Endodermal cell (in vitro differentiated cells): Measurements from ENCODE around the gene CYP2F1. TPM values are rescaled to one million over a fixed set of nuclear protein-coding genes. Genes with fewer than 3 reads are reported as not detected.

Experiments used
- DNase-seq: peaks from one replicate; pipeline ENCODE4 v3.0.0-alpha.2; 2017
- H3K27ac ChIP-seq: 2 replicates; pipeline ENCODE4 v1.5.1; 2013; ENCODE audit warnings: mild to moderate bottlenecking, low read depth, low read length, moderate library complexity
- H3K27me3 ChIP-seq: 2 replicates; pipeline ENCODE4 v1.6.1; 2013; ENCODE audit warnings: mild to moderate bottlenecking, low read length, moderate library complexity; ENCODE audit not compliant: insufficient read depth, control insufficient read depth, poor library complexity, severe bottlenecking
- H3K36me3 ChIP-seq: 2 replicates; pipeline ENCODE4 v1.7.0; 2013; ENCODE audit warnings: mild to moderate bottlenecking, low read length, moderate library complexity; ENCODE audit not compliant: control insufficient read depth, insufficient read depth
- H3K4me1 ChIP-seq: one replicate; pipeline ENCODE4 v1.7.0; 2013; ENCODE audit warnings: low read length; ENCODE audit not compliant: control insufficient read depth, insufficient read depth
- H3K4me3 ChIP-seq: 2 replicates; pipeline ENCODE4 v1.5.1; 2013; ENCODE audit warnings: mild to moderate bottlenecking, low read length, moderate library complexity
- H3K9ac ChIP-seq: 2 replicates; pipeline ENCODE4 v1.6.1; 2013; ENCODE audit warnings: mild to moderate bottlenecking, low read length, moderate library complexity; ENCODE audit not compliant: poor library complexity, severe bottlenecking; ENCODE audit errors: extremely low read depth
- H3K9me3 ChIP-seq: 2 replicates; pipeline ENCODE4 v1.6.1; 2013; ENCODE audit warnings: mild to moderate bottlenecking, low read length, moderate library complexity; ENCODE audit not compliant: control insufficient read depth
- H3K27ac Mint-ChIP-seq: 2 replicates; pipeline ENCODE4 v1.8.0; 2020; ENCODE audit warnings: mixed read lengths
- H3K27me3 Mint-ChIP-seq: 2 replicates; pipeline ENCODE4 v1.8.0; 2021; ENCODE audit warnings: mild to moderate bottlenecking, mixed read lengths; ENCODE audit not compliant: insufficient read depth
- H3K36me3 Mint-ChIP-seq: 2 replicates; pipeline ENCODE4 v1.8.0; 2020; ENCODE audit warnings: low read depth, mixed read lengths
- H3K4me1 Mint-ChIP-seq: 2 replicates; pipeline ENCODE4 v1.8.0; 2020; ENCODE audit warnings: mixed read lengths
- H3K4me3 Mint-ChIP-seq: 2 replicates; pipeline ENCODE4 v1.8.0; 2020; ENCODE audit warnings: mild to moderate bottlenecking, moderate library complexity, mixed read lengths
- H3K9me3 Mint-ChIP-seq: 2 replicates; pipeline ENCODE4 v1.8.0; 2020; ENCODE audit warnings: mild to moderate bottlenecking, mixed read lengths
- CTCF ChIP-seq: fragments of 200-600 bp; sonication (generic); conservative IDR thresholded peaks from 2 replicates; pipeline ENCODE4 v1.5.0; 2021; ENCODE audit warnings: antibody characterized with exemption, mild to moderate bottlenecking
- WGBS, 2 experiments: methylation state at CpG; one replicate each; pipeline versions ENCODE4 v1.1.5 to v1.1.7; 2013; ENCODE audit warnings: missing lambda C conversion rate in 2 of 2, mixed read lengths in 1 of 2; ENCODE audit not compliant: insufficient coverage in 1 of 2, insufficient read length in 1 of 2; 5-methylcytosine and 5-hydroxymethylcytosine counted together
- total RNA-seq, 2 donors: library from RNA; stranded (reverse); fragmentation: NEBNext Ultra II Directional in 1 of 2; extraction: Animal tissue kit (Norgen Biotek cat#: 25700) in 1 of 2; gene quantifications; 2 replicates in 1 of 2; 3 replicates in 1 of 2; pipeline ENCODE4 v1.2.1, GENCODE V29; 2021

CYP2F1 gene
- total RNA-seq, 2 donors from 2014 or later = not detected

GRCh38 chr19:41083516-41083915, 30.7 kb upstream of the CYP2F1 start:
- Histone ChIP-seq H3K9ac (no peak overlapping the region), H3K36me3 (no peaks in the 10 kb centered on the region), H3K27me3 (peaks cover 74% of the 10 kb centered on the region), H3K4me3 (no peak overlapping the region), H3K4me1 (no peaks in the 10 kb centered on the region), H3K27ac (no peak overlapping the region), H3K9me3 (peaks cover 8% of the 10 kb centered on the region)
- Mint-ChIP-seq H3K27me3 (peaks cover 96% of the 10 kb centered on the region), H3K4me1 (peaks cover 12% of the 10 kb centered on the region), H3K36me3 (peaks cover 2% of the 10 kb centered on the region), H3K4me3 (no peak overlapping the region), H3K9me3 (peaks cover 9% of the 10 kb centered on the region), H3K27ac (no peak overlapping the region)
- no peak for TF ChIP-seq CTCF
- 91% methylated on average over 2 of the region's 2 CpGs; no CpG with 5 or more reads in 1 of the 2 experiments for WGBS, 2 experiments
- DNase-seq = no peak

- no peaks in the 10 kb centered on the region for H3K36me3 Mint-ChIP-seq
Measured at GRCh38 chr19:41085748-41086415, 28.4 kb upstream of the CYP2F1 start.

GRCh38 chr19:41088151-41088550, 26.1 kb upstream of the CYP2F1 start, which contains the start of gene CYP2A13:
Gene CYP2A13, plus strand, starts transcription at chr19:41088451. Its CDS starts 21 bp downstream, at chr19:41088472.
- H3K27me3 Mint-ChIP-seq = peaks cover 100% of the 10 kb centered on the region
- peak within 1 kb of the TSS; percentile 48 for H3K4me3 Mint-ChIP-seq
- peaks cover 15% of the 10 kb centered on the region for H3K4me1 Mint-ChIP-seq
- H3K4me1 ChIP-seq = no peaks in the 10 kb centered on the region
- H3K9me3 ChIP-seq = no peaks in the 10 kb centered on the region
- H3K4me3 ChIP-seq = no peak within 1 kb of the TSS
- H3K27me3 ChIP-seq = peaks cover 100% of the 10 kb centered on the region
- WGBS, 2 experiments = 85% methylated on average over 2 of the region's 2 CpGs; no CpG with 5 or more reads in 1 of the 2 experiments
- no peaks in the 10 kb centered on the region for H3K36me3 ChIP-seq
- no peak within 1 kb of the TSS for H3K27ac Mint-ChIP-seq
- no peaks in the 10 kb centered on the region for H3K9me3 Mint-ChIP-seq
- H3K36me3 Mint-ChIP-seq = no peaks in the 10 kb centered on the region
- no peak within 1 kb of the TSS for H3K9ac ChIP-seq
- DNase-seq = no peak
- no peak within 1 kb of the TSS for H3K27ac ChIP-seq
- no peak for TF ChIP-seq CTCF

More at GRCh38 chr19:41085748-41086415, 28.4 kb upstream of the CYP2F1 start:
- H3K9ac ChIP-seq = no peak overlapping the region
- H3K4me3 Mint-ChIP-seq = no peak overlapping the region
- no peaks in the 10 kb centered on the region for H3K4me1 ChIP-seq
- peaks cover 99% of the 10 kb centered on the region for H3K27me3 Mint-ChIP-seq
- WGBS, 2 experiments = 67 to 73% methylated on average over 1 of the region's 1 CpG
- peaks cover 98% of the 10 kb centered on the region for H3K27me3 ChIP-seq
- H3K27ac ChIP-seq = no peak overlapping the region
- H3K4me3 ChIP-seq = no peak overlapping the region
- H3K9me3 ChIP-seq = no peaks in the 10 kb centered on the region
- peaks cover 15% of the 10 kb centered on the region for H3K4me1 Mint-ChIP-seq
- H3K9me3 Mint-ChIP-seq = peaks cover 3% of the 10 kb centered on the region
- H3K36me3 ChIP-seq = no peaks in the 10 kb centered on the region
- TF ChIP-seq CTCF = no peak
- no peak for DNase-seq
- no peak overlapping the region for H3K27ac Mint-ChIP-seq
